ENCODE data around the gene HOXA11. TPM values are rescaled to one million over a fixed set of nuclear protein-coding genes. Genes with fewer than 3 reads are reported as not detected.
A peak's percentile ranks its signal among the peaks of the same experiment; 100 is the strongest.

HOXA11 gene
- polyA plus RNA-seq, 1 experiment = 34.0 TPM

DNA sequence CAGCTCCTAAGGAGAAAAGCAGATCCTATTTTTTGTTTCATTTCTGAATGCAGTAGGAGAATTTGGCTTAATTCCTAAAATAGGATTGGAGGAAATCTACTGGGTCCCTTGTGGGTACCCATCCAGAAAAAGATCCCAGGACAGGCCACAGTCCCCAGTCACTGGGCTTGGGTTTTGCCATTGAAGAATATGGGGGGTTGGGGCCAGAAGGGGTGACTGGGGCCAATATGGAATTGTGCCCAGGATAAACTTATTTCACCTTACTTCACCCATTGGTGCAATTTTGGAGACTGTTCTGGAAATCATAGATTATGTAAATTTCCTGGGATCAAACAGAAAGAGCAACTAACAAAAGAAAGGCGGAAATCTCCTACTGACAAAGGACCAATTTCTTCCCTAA lies 46.6 kb downstream of the HOXA11 start:
- POLR2A ChIA-PET = no interaction called here
- DNase-seq (ENCODE audit: low read depth) = no peak
- TF ChIP-seq CTCF (IDR thresholded peaks at IDR 0.05; ENCODE audit: insufficient read depth, low read depth, low read length) = no peak
- H3K4me3 ChIP-seq (ENCODE audit: low read depth, low read length) = no peak overlapping the region
- CTCF ChIA-PET = interaction anchor here (1.1 kb wide), 1 partner anchor 295 kb away, joined by 3 read pairs; no protein-coding TSS in a partner anchor
- no peaks in the 10 kb centered on the region for H3K27me3 ChIP-seq (ENCODE audit: control insufficient read depth, insufficient read depth, low read length)
- H3K36me3 ChIP-seq (ENCODE audit: control insufficient read depth, insufficient read depth, low read length) = no peaks in the 10 kb centered on the region

- Histone ChIP-seq H3K4me3 (ENCODE audit: low read depth, low read length) (no peak overlapping the region), H3K36me3 (ENCODE audit: control insufficient read depth, insufficient read depth, low read length) (no peaks in the 10 kb centered on the region), H3K27me3 (ENCODE audit: control insufficient read depth, insufficient read depth, low read length) (no peaks in the 10 kb centered on the region)
- no peak for DNase-seq (ENCODE audit: low read depth)
- ChIA-PET POLR2A (no interaction called here), CTCF (interaction anchor here (1.1 kb wide), 1 partner anchor 294 kb away, joined by 3 read pairs; no protein-coding TSS in a partner anchor)
- no peak for TF ChIP-seq CTCF (IDR thresholded peaks at IDR 0.05; ENCODE audit: insufficient read depth, low read depth, low read length)
Measured at GRCh38 chr7:27137640-27138315, 47.3 kb downstream of the HOXA11 start.

- no peak for TF ChIP-seq CTCF (IDR thresholded peaks at IDR 0.05; ENCODE audit: insufficient read depth, low read depth, low read length)
- POLR2A ChIA-PET = interaction anchor here (0.6 kb wide), 1 partner anchor 31 kb away, joined by 4 read pairs; no protein-coding TSS in a partner anchor
- H3K36me3 ChIP-seq (ENCODE audit: control insufficient read depth, insufficient read depth, low read length) = no peaks in the 10 kb centered on the region
- H3K27me3 ChIP-seq (ENCODE audit: control insufficient read depth, insufficient read depth, low read length) = no peaks in the 10 kb centered on the region
- CTCF ChIA-PET = interaction anchor here (0.7 to 2.2 kb wide), 4 partner anchors 9 to 1265 kb away, joined by 3 to 11 read pairs (median 3); partner anchors contain the start of gene HOXA5
- H3K4me3 ChIP-seq (ENCODE audit: low read depth, low read length) = no peak overlapping the region
- peak; percentile 68 for DNase-seq (ENCODE audit: low read depth)
Measured at GRCh38 chr7:27134392-27134791, 50.6 kb downstream of the HOXA11 start.

GRCh38 chr7:27133409-27134231 lies 51.4 kb downstream of the HOXA11 start:
- DNase-seq (ENCODE audit: low read depth) = no peak
- no peaks in the 10 kb centered on the region for H3K27me3 ChIP-seq (ENCODE audit: control insufficient read depth, insufficient read depth, low read length)
- CTCF ChIA-PET = interaction anchor here (0.6 to 2.2 kb wide), 3 partner anchors 10 to 1264 kb away, joined by 3 to 11 read pairs (median 3); partner anchors contain the start of gene HOXA5
- H3K4me3 ChIP-seq (ENCODE audit: low read depth, low read length) = no peak overlapping the region
- H3K36me3 ChIP-seq (ENCODE audit: control insufficient read depth, insufficient read depth, low read length) = no peaks in the 10 kb centered on the region
- TF ChIP-seq CTCF (IDR thresholded peaks at IDR 0.05; ENCODE audit: insufficient read depth, low read depth, low read length) = no peak
- POLR2A ChIA-PET = no interaction called here

DNA sequence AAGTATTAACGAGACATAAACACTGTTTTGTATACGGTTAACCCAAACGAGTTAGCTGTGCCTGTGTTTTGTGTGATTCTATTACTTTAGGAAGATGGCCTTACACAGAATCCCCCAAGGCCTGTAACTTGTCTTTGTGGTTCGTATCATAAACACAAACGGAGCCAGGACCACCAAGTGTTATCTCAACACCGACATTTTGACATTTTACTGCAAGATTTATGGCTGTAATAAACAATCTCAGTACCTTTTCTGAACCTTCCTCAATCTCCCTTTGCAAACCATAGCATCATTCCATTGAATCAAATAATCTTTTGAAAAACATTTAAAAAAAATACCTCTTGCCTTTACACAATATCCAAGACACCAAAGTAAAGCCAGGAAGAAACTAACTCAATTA lies 52.1 kb downstream of the HOXA11 start:
- Histone ChIP-seq H3K4me3 (ENCODE audit: low read depth, low read length) (no peak overlapping the region), H3K27me3 (ENCODE audit: control insufficient read depth, insufficient read depth, low read length) (no peaks in the 10 kb centered on the region), H3K36me3 (ENCODE audit: control insufficient read depth, insufficient read depth, low read length) (no peaks in the 10 kb centered on the region)
- DNase-seq (ENCODE audit: low read depth) = no peak
- CTCF ChIA-PET = interaction anchor here (0.6 to 2.2 kb wide), 3 partner anchors 18 to 446 kb away, joined by 3 to 8 read pairs (median 5); no protein-coding TSS in a partner anchor
- no peak for TF ChIP-seq CTCF (IDR thresholded peaks at IDR 0.05; ENCODE audit: insufficient read depth, low read depth, low read length)
- POLR2A ChIA-PET = no interaction called here
